ENCODE measurements around the gene CST5.

DNA sequence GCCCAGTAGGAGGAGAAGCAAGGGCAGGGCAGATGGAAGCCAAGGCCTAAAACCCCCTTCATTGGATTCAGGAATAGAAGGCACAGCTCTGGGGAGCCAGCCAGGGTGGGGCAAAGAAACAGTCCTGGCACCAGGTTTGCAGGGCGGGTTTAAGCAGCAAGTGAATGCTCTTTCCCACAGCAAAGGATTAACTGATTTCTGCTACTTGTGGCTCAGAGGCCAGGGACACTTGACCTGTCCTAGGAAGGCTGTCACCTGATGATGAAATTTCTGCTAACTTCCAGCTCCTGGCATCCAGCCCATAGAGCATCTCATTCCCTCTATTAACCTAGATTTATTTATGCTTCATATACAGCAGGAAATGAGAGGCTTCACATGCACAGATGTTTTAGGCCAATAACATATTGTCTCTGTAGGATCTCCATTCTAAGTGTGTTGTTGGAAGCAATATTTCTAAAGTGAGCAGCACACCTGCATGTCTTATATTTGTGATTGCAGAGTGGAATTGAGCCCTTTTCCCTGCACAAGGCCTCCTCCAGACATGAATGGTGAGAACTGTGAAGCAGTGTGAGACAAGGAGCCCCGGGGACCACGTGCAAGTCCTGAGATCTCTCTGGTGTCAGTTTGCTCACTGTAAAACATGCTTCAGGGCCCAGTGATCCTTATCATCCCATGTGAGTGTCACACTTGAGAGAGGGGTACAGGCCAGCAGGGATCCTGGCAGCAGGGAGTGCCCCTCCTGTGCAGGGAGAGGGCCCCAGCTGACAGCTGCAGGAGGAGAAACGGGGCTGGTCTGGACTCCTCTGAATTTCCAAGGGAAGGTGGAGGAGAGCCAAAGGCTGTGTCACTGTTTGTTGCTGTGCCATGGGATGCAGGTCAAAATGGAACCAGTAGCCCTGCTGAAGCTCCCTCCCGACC is 41.1 kb upstream of the CST5 start:
- TF ChIP-seq, protein P1, sequence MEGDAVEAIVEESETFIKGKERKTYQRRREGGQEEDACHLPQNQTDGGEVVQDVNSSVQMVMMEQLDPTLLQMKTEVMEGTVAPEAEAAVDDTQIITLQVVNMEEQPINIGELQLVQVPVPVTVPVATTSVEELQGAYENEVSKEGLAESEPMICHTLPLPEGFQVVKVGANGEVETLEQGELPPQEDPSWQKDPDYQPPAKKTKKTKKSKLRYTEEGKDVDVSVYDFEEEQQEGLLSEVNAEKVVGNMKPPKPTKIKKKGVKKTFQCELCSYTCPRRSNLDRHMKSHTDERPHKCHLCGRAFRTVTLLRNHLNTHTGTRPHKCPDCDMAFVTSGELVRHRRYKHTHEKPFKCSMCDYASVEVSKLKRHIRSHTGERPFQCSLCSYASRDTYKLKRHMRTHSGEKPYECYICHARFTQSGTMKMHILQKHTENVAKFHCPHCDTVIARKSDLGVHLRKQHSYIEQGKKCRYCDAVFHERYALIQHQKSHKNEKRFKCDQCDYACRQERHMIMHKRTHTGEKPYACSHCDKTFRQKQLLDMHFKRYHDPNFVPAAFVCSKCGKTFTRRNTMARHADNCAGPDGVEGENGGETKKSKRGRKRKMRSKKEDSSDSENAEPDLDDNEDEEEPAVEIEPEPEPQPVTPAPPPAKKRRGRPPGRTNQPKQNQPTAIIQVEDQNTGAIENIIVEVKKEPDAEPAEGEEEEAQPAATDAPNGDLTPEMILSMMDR (IDR thresholded peaks at IDR 0.05), result no peak
- TF ChIP-seq EZH2 (IDR thresholded peaks at IDR 0.05), result no peak
- no peak for TF ChIP-seq EZH2phosphoT487 (IDR thresholded peaks at IDR 0.05)

Measured in neural progenitor cell (in vitro differentiated cells).